ENCODE measurements around the gene SPAG5. TPM values are rescaled to one million over a fixed set of nuclear protein-coding genes. Genes with fewer than 3 reads are reported as not detected.

The SPAG5 gene
- total RNA-seq, 2 donors from 2014 or later: 4.6 to 17.3 TPM

DNA sequence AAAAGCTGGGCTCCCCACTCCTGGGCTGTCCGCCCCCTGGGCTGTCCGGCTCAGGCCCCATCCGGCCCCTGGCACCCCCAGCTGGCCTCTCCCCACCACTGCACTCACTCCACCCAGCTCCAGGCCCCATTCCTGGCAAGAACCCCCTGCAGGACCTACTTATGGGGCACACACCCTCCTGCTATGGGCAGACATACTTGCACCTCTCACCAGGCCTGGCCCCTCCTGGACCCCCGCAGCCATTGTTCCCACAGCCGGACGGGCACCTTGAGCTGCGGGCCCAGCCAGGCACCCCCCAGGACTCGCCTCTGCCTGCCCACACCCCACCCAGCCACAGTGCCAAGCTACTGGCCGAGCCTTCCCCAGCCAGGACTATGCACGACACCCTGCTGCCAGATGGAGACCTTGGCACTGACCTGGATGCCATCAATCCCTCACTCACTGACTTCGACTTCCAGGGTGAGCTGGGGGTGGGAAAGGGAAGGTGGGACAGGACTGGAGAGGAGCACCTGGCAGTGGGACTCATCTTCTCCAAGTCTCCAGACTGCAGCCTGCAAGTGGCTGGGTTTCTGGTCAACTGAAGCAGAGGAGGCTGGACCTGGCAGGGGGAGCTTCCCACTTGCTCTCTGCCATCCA is 64.0 kb downstream of the SPAG5 start:
- no peaks in the 10 kb centered on the region for H3K4me1 ChIP-seq (replicated peaks)
- no peak for DNase-seq (ENCODE audit: low spot score)
- TF ChIP-seq POLR2AphosphoS5 (IDR thresholded peaks at IDR 0.05): no peak
- no peak for TF ChIP-seq POLR2A (IDR thresholded peaks at IDR 0.05)
- no peak for TF ChIP-seq CTCF (IDR thresholded peaks at IDR 0.05)
- intact Hi-C loops (cut with DNase I): no loop called here
- WGBS: 82% methylated on average over 11 of the region's 11 CpGs
- no peak overlapping the region for H3K4me3 ChIP-seq
- no peaks in the 10 kb centered on the region for H3K9me3 ChIP-seq
- no peaks in the 10 kb centered on the region for H3K27me3 ChIP-seq (replicated peaks; ENCODE audit: insufficient read depth)
- H3K27ac ChIP-seq: no peak overlapping the region
- no peaks in the 10 kb centered on the region for H3K36me3 ChIP-seq

DNA sequence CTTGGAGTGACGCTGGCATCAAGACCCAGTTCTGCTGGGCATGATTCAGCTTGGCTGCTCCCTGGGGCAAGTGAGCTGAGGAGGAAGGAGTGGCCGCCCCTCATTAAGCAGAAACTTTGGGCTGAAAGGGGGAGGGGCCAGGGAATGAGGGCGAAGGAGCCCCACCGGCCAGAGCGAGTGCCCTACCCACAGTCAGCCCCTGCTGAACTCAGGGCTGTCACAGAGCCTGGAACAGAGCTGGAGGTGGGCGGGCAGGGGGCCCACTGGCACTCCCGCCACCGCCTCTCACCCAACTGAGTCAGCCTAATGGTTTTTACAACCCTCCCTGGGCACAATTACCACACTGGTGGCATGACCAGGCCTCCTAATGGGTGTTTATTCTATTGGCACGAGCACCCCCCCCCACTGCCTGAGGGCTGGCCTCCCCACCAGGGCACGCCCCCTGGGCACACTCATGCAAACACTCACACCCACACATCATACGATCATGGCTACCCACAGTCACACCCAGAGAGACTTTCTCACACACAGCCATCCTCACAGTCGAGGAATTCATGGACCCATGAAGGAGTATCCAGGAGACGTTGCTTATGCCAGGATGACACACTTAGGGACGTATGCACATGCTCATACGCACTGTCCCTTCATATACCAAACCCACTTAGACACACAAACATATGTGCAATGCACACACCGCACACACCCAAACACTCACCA is 65.6 kb downstream of the SPAG5 start:
- H3K27me3 ChIP-seq (replicated peaks; ENCODE audit: insufficient read depth): no peaks in the 10 kb centered on the region
- H3K27ac ChIP-seq: peak overlapping the region in 1 of 2 donors; percentile 13
- no peaks in the 10 kb centered on the region for H3K9me3 ChIP-seq
- DNase-seq (ENCODE audit: low spot score): peak; percentile 39
- H3K4me3 ChIP-seq: no peak overlapping the region
- intact Hi-C loops (cut with DNase I): no loop called here
- peak in 1 of 4 experiments; percentile 12 for TF ChIP-seq CTCF (IDR thresholded peaks at IDR 0.05)
- TF ChIP-seq POLR2A (IDR thresholded peaks at IDR 0.05): peak; percentile 33
- no peak for TF ChIP-seq POLR2AphosphoS5 (IDR thresholded peaks at IDR 0.05)
- 56% methylated on average over 16 of the region's 16 CpGs for whole genome bisulfite sequencing
- H3K4me1 ChIP-seq (replicated peaks): peaks cover 4% of the 10 kb centered on the region
- no peaks in the 10 kb centered on the region for H3K36me3 ChIP-seq

DNA sequence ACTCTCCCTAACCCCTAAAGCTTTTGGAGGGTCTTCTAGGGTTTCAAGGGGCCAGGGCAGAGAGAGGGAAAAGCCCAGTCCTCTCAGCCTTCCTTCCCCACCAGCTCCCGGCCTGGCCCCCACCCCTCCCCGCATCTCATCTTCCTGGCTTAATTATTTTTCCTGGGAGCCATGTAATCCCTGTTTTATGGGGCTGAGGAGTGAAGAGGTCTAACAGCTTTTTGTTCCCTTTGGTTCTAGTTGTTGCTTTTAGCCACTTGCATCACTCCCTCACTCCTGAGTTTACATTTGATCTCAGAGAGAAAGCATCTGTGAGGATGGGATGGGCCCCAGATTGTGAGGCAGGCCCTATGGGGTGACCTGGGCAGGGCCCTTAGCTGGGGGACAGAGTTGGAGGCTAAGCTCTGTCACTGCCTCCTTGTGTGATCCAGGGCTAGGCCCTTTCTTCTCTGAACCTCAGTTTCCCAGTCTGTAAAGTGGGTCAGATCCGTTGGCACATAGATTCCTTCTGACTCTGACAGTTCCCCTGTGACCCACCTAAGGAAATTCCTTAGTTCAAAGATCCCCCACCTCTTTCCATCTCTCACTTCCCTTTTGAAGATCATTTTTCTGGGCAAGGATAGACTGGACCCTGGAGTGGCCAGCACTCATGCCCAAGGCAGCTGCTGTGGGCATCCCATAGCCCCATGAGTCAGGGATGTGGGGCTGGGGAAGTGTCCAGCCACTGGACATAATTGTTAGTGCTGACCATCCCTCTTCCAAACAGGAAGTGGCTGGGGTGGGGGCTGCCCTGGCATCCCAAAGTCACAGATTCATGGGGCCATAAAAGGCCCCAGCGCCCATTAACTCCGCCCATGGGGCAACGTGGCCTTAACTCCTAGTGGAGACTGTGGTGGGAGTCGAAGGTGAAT is 66.5 kb downstream of the SPAG5 start:
- WGBS: 66% methylated on average over 7 of the region's 7 CpGs
- TF ChIP-seq CTCF (IDR thresholded peaks at IDR 0.05): no peak
- TF ChIP-seq POLR2A (IDR thresholded peaks at IDR 0.05): no peak
- TF ChIP-seq POLR2AphosphoS5 (IDR thresholded peaks at IDR 0.05): no peak
- H3K4me1 ChIP-seq (replicated peaks): peaks cover 9% of the 10 kb centered on the region
- no peak overlapping the region for H3K4me3 ChIP-seq
- no peaks in the 10 kb centered on the region for H3K27me3 ChIP-seq (replicated peaks; ENCODE audit: insufficient read depth)
- no peaks in the 10 kb centered on the region for H3K9me3 ChIP-seq
- DNase-seq (ENCODE audit: low spot score): no peak
- H3K36me3 ChIP-seq: no peaks in the 10 kb centered on the region
- H3K27ac ChIP-seq: peak overlapping the region in 1 of 2 donors; percentile 13
- intact Hi-C loops (cut with DNase I): no loop called here

- H3K4me3 ChIP-seq: no peak overlapping the region
- H3K9me3 ChIP-seq: no peaks in the 10 kb centered on the region
- TF ChIP-seq POLR2AphosphoS5 (IDR thresholded peaks at IDR 0.05) (no peak), CTCF (IDR thresholded peaks at IDR 0.05) (no peak), POLR2A (IDR thresholded peaks at IDR 0.05) (no peak)
- no peaks in the 10 kb centered on the region for H3K27me3 ChIP-seq (replicated peaks; ENCODE audit: insufficient read depth)
- no peak for DNase-seq (ENCODE audit: low spot score)
- intact Hi-C loops (cut with DNase I): no loop called here
- H3K4me1 ChIP-seq (replicated peaks): peaks cover 20% of the 10 kb centered on the region
- WGBS: 58% methylated on average over 7 of the region's 7 CpGs
- no peaks in the 10 kb centered on the region for H3K36me3 ChIP-seq
- no peak overlapping the region for H3K27ac ChIP-seq
These were observed 67.9 kb downstream of the SPAG5 start for GRCh38 chr17:28530926-28531325.

Data from prostate gland (tissue), 2 donors.